Mesothelial cell of epicardium (in vitro differentiated cells): ENCODE results near the gene PTP4A2. TPM values are rescaled to one million over a fixed set of nuclear protein-coding genes. Genes with fewer than 3 reads are reported as not detected.

Experiments
- DNase-seq, 2 experiments: peaks; one replicate each; pipeline ENCODE4 v3.0.0; 2021; ENCODE audit warnings: low spot score in 2 of 2; ENCODE audit not compliant: unreplicated experiment in 2 of 2
- H3K27ac Mint-ChIP-seq: 2 replicates; pipeline ENCODE4 v1.8.0; 2021; ENCODE audit warnings: mixed read lengths
- H3K27me3 Mint-ChIP-seq: 2 replicates; pipeline ENCODE4 v1.8.0; 2021; ENCODE audit warnings: low read depth, mixed read lengths
- H3K36me3 Mint-ChIP-seq: 2 replicates; pipeline ENCODE4 v1.8.0; 2021; ENCODE audit warnings: mixed read lengths
- H3K4me1 Mint-ChIP-seq: 2 replicates; pipeline ENCODE4 v1.8.0; 2021; ENCODE audit warnings: mixed read lengths
- H3K4me3 Mint-ChIP-seq: 2 replicates; pipeline ENCODE4 v1.8.0; 2021; ENCODE audit warnings: mild to moderate bottlenecking, moderate library complexity, mixed read lengths
- H3K9me3 Mint-ChIP-seq: 2 replicates; pipeline ENCODE4 v1.8.0; 2021; ENCODE audit warnings: mixed read lengths
- CTCF ChIP-seq: fragments of 200-600 bp; sonication (generic); IDR thresholded peaks from one replicate; pipeline ENCODE4 v1.5.0; 2021; ENCODE audit warnings: antibody characterized with exemption; ENCODE audit not compliant: unreplicated experiment
- total RNA-seq: library from RNA; stranded (reverse); gene quantifications from 3 replicates; pipeline ENCODE4 v1.2.1, GENCODE V29; 2021

Gene PTP4A2
- total RNA-seq, 1 donor from 2014 or later, result 182 TPM

DNA sequence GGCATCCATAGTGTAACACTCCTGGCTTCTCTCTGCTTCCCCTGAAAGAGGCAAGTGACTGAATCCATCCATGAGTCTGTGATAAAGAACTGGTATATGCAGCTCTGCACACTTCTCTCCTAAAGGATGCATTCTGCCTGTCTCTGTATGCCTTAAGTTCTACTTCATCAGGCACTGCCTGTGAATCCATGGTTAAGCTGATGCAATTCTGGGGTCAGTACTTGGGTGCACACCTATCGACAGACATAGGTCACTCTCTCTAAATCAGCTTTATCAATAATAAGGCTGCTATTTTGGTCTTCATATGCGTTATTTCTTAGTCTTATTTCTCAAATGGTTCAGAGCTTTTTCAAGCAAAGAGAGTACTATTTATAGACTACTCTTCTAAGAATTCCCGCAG, 32.7 kb upstream of the PTP4A2 start:
- H3K4me1 Mint-ChIP-seq, result no peaks in the 10 kb centered on the region
- no peaks in the 10 kb centered on the region for H3K27me3 Mint-ChIP-seq
- no peak for DNase-seq
- no peaks in the 10 kb centered on the region for H3K9me3 Mint-ChIP-seq
- H3K27ac Mint-ChIP-seq, result no peak overlapping the region
- H3K4me3 Mint-ChIP-seq, result no peak overlapping the region
- TF ChIP-seq CTCF, result no peak
- H3K36me3 Mint-ChIP-seq, result no peaks in the 10 kb centered on the region

DNA sequence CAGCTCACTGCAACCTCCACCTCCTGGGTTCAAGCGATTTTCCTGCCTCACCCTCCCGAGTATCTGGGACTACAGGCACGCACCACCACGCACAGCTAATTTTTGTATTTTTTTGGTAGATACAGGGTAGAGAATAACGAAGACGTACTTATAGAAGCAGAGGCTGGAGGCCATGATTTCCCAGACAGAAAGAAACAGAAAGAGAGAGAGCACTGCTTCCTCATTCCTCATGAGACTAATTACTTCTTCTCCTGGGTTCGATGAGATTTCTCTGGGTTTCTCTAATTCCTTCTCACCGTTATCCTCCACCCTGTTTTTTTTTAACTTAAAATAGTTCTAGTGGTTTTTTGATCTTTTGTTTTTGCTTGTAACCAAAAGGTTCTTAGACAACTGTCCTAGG, 23.4 kb upstream of the PTP4A2 start:
- H3K27me3 Mint-ChIP-seq, result no peaks in the 10 kb centered on the region

GRCh38 chr1:31959521-31960340, 21.6 kb upstream of the PTP4A2 start:
- no peak overlapping the region for H3K27ac Mint-ChIP-seq
- H3K4me3 Mint-ChIP-seq, result no peak overlapping the region
- H3K36me3 Mint-ChIP-seq, result no peaks in the 10 kb centered on the region
- no peaks in the 10 kb centered on the region for H3K9me3 Mint-ChIP-seq
- H3K4me1 Mint-ChIP-seq, result peaks cover 30% of the 10 kb centered on the region
- no peaks in the 10 kb centered on the region for H3K27me3 Mint-ChIP-seq
- no peak for TF ChIP-seq CTCF
- DNase-seq, result no peak

More for the DNA sequence above, 23.4 kb upstream of the PTP4A2 start:
- H3K36me3 Mint-ChIP-seq, result no peaks in the 10 kb centered on the region
- DNase-seq, result no peak
- TF ChIP-seq CTCF, result no peak
- H3K4me1 Mint-ChIP-seq, result peaks cover 16% of the 10 kb centered on the region
- H3K9me3 Mint-ChIP-seq, result no peaks in the 10 kb centered on the region
- H3K4me3 Mint-ChIP-seq, result no peak overlapping the region
- H3K27ac Mint-ChIP-seq, result peak overlapping the region; percentile 49

DNA sequence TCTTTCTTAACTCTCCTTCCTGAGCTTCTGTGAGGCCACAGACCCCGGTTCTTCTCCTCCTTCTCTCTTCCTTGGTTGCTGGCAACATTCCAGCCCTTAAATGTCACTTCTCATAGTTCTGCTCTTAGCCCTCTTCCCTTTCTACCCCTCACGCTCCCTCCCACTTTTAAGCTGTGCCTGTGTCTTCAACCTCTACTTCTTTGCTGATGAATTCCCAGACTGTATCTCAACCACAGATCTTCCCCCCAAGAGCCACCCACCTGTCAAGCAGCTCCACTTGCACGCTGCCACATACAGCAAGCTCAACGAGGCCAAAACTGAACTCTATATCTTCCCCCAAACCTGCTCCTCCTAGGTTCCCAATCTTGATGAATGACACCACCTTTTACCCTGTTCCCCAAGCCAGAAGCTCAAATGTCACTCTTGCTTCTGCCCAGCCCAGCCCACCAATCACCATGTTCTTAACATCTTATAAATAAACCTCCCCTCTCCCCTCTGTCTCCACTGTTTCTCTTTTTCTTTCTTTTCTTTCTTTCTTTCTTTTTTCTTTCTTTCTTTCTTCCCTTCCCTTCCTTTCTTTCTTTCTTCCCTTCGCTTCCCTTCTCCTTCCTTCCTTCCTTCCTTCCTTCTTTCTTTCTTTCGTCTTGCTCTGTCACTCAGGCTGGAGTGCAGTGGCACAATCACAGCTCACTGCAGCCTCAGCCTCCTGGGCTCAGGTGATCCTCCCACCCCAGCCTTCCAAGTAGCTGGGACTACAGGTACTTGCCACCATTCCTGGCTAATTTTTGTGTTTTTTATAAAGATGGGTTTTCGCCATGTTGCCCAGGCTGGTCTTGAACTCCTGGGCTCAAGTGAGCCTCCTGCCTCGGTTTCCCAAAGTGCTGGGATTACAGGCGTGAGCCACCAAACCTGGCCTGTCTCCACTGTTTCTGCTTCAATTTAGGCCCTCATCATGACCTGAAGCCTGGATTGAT, 19.8 kb upstream of the PTP4A2 start:
- Mint-ChIP-seq H3K4me3 (peak overlapping the region; percentile 0), H3K27me3 (no peaks in the 10 kb centered on the region), H3K9me3 (no peaks in the 10 kb centered on the region), H3K27ac (peak overlapping the region; percentile 98), H3K4me1 (peaks cover 33% of the 10 kb centered on the region), H3K36me3 (no peaks in the 10 kb centered on the region)
- no peak for TF ChIP-seq CTCF
- no peak for DNase-seq

DNA sequence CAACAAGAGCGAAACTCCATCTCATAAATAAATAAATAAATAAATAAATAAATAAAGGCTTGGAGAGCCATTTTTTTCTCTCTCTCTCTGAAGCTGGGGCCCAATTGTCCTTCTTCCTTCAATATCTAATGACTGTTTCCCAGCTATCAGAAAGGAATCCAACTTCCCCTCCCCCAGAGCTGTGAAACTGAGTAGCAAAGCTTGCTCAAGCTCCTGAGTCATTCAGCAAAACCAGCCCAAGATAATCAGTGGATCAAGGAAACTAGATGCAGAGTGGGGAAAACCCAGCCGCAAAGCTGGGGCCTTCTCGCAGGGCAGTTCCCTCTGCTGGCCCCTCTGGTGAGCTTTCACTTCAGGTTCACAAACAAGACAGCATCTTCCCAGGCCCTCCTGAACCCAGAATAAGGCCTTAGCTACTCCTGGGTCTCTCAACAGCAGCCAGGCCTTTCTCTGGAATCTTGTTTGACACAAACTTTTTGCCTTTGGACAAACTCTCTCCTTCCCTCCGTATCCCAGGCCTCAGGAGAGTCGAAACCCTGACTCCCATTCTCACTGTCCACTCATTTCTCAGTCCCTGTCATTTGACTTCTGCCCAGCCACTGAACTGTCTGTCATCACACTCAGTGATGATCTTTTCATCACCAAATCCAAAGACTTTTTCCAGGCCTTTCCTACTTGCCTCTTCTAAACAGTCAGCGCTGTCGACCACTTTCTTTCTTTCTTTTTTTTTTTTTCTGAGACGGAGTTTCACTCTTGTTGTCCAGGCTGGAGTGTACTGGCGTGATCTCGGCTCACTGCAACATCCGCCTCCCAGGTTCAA, 18.0 kb upstream of the PTP4A2 start:
- Mint-ChIP-seq H3K36me3 (no peaks in the 10 kb centered on the region), H3K27me3 (no peaks in the 10 kb centered on the region), H3K27ac (peak overlapping the region; percentile 99), H3K4me3 (no peak overlapping the region), H3K4me1 (peaks cover 37% of the 10 kb centered on the region), H3K9me3 (no peaks in the 10 kb centered on the region)
- peak; percentile 53 to 73 for DNase-seq
- TF ChIP-seq CTCF, result no peak
